K562 (cell line): ENCODE measurements around the gene CARS2. TPM values are rescaled to one million over a fixed set of nuclear protein-coding genes. Genes with fewer than 3 reads are reported as not detected.

Source experiments
- CBX3 ChIP-seq, 2 experiments: IDR thresholded peaks; 1 replicate in 1 of 2; 2 replicates in 1 of 2; pipeline ENCODE4 v1.6.1; 2012; ENCODE audit warnings: inconsistent platforms in 2 of 2, low read length in 2 of 2, borderline replicate concordance in 1 of 2, control low read depth in 1 of 2
- ELF4 ChIP-seq: fragments of 450-650 bp; formaldehyde crosslinking; IDR thresholded peaks from 2 replicates; pipeline ENCODE4 v1.4.0; 2022; ENCODE audit warnings: missing genetic modification characterization
- EP400 ChIP-seq: fragments of 450-650 bp; IDR thresholded peaks from 2 replicates; pipeline ENCODE4 v1.6.1; 2017; ENCODE audit warnings: antibody characterized with exemption, mild to moderate bottlenecking, moderate library complexity
- MECOM ChIP-seq: fragments of 250-450 bp; sonication (Bioruptor Pico); IDR thresholded peaks from 2 replicates; pipeline ENCODE4 v1.8.0; 2022; ENCODE audit warnings: inconsistent platforms
- NR2F6 ChIP-seq: fragments of 450-650 bp; formaldehyde crosslinking; IDR thresholded peaks from 2 replicates; pipeline ENCODE4 v1.4.0; 2020; ENCODE audit warnings: mild to moderate bottlenecking
- REST ChIP-seq, 2 experiments: fragments of 450-650 bp; formaldehyde crosslinking in 1 of 2; IDR thresholded peaks; 2 replicates each; pipeline versions ENCODE4 v1.4.0 to v1.6.1; 2014 to 2020; ENCODE audit warnings: mild to moderate bottlenecking in 2 of 2, borderline replicate concordance in 1 of 2, low read depth in 1 of 2
- SMARCA5 ChIP-seq: fragments of 450-650 bp; IDR thresholded peaks from 2 replicates; pipeline ENCODE4 v1.6.1; 2016
- ZBTB12 ChIP-seq: fragments of 250-450 bp; sonication (Bioruptor Pico); IDR thresholded peaks from 2 replicates; pipeline ENCODE4 v1.4.0; 2020
- ZFP1 ChIP-seq: fragments of 450-650 bp; formaldehyde crosslinking; IDR thresholded peaks from 2 replicates; pipeline ENCODE4 v1.4.0; 2020; ENCODE audit warnings: mild to moderate bottlenecking, mixed read lengths
- ZKSCAN8 ChIP-seq: fragments of 200-800 bp; sonication (Bioruptor generic); IDR thresholded peaks from 2 replicates; pipeline ENCODE4 v1.6.1; 2016; ENCODE audit warnings: missing genetic modification characterization, missing compliant biosample characterization
- ZNF217 ChIP-seq: sonication (generic); formaldehyde crosslinking; IDR thresholded peaks from 2 replicates; pipeline ENCODE4 v1.8.0; 2022; ENCODE audit warnings: mild to moderate bottlenecking, missing genetic modification reagents
- ZNF695 ChIP-seq: fragments of 450-650 bp; formaldehyde crosslinking; IDR thresholded peaks from 2 replicates; pipeline ENCODE4 v1.4.0; 2020; ENCODE audit warnings: mild to moderate bottlenecking, moderate library complexity
- polyA plus RNA-seq, 8 experiments: library from polyadenylated mRNA; depleted of rRNA in 4 of 8; stranded (reverse) in 5 of 8; unstranded in 3 of 8; fragments of >200 nt; fragmentation: Nextera tagmentation in 2 of 8; fragmentation: Illumina TruSeq in 1 of 8; extraction: Ambion mirVana in 2 of 8; extraction: Trizol in 1 of 8; gene quantifications; 2 replicates each; pipeline versions ENCODE4 v1.2.1 to v1.2.3, GENCODE V29; 2011 to 2014; ENCODE audit warnings: inconsistent platforms in 1 of 8, missing spikeins in 1 of 8
- total RNA-seq, 7 experiments: library from RNA; depleted of rRNA in 6 of 7; stranded (reverse); fragments of >200 nt in 6 of 7; fragmentation: Illumina TruSeq in 2 of 7; extraction: Trizol in 2 of 7; gene quantifications; 2 replicates each; pipeline versions ENCODE4 v1.2.1 to v1.2.3, GENCODE V29; 2011 to 2021; ENCODE audit warnings: low replicate concordance in 1 of 7

The CARS2 gene
- total and polyA plus RNA-seq, 9 of the 15 experiments (the other 6 are each of a cell fraction or from before 2014, with no cell fraction given) = 1.7 to 37.4 (median 30.5) TPM

- TF ChIP-seq REST (IDR thresholded peaks at IDR 0.05; ENCODE audit: borderline replicate concordance) (no peak), REST (CRISPR knock-in tag; IDR thresholded peaks at IDR 0.05; ENCODE audit: low read depth) (no peak), ZFP1 (CRISPR knock-in tag) (no peak), SMARCA5 (no peak), ZKSCAN8 (CRISPR knock-in tag) (no peak), ZBTB12 (CRISPR knock-in tag) (no peak), EP400 (no peak), MECOM (CRISPR knock-in tag) (no peak), ELF4 (CRISPR knock-in tag) (no peak), ZNF695 (no peak), ZNF217 (no peak), NR2F6 (no peak), CBX3 (IDR thresholded peaks at IDR 0.05; ENCODE audit: borderline replicate concordance in 1 of 2, low read length in 2 of 2) (no peak)
Observed at GRCh38 chr13:110628477-110628793, 77.5 kb downstream of the CARS2 start (continued).
